Dendritic cell treated with granulocyte-macrophage colony-stimulating factor and Interleukin-4, amounts not matched to agents 40 ng/mL and 50 ng/mL, for 4 days (primary cell): ENCODE measurements around the gene PTH2.

Experiments used
- H3K27ac Mint-ChIP-seq: one replicate; pipeline ENCODE4 v1.8.0; 2022; ENCODE audit warnings: mild to moderate bottlenecking, mixed read lengths
- H3K27me3 Mint-ChIP-seq: one replicate; pipeline ENCODE4 v1.8.0; 2022; ENCODE audit warnings: mild to moderate bottlenecking, mixed read lengths
- H3K36me3 Mint-ChIP-seq: one replicate; pipeline ENCODE4 v1.8.0; 2022; ENCODE audit warnings: low read depth, mixed read lengths
- H3K4me1 Mint-ChIP-seq: one replicate; pipeline ENCODE4 v1.8.0; 2022; ENCODE audit warnings: low read depth, mixed read lengths
- H3K4me3 Mint-ChIP-seq: one replicate; pipeline ENCODE4 v1.8.0; 2022; ENCODE audit warnings: mild to moderate bottlenecking, moderate library complexity, mixed read lengths
- H3K9me3 Mint-ChIP-seq: one replicate; pipeline ENCODE4 v1.8.0; 2022; ENCODE audit warnings: mixed read lengths
- intact Hi-C: fragments of 100-400 bp; cut with micrococcal nuclease; formaldehyde crosslinking; loops from one replicate; pipeline ENCODE4 v1.15.0; 2022

Gene PTH2

GRCh38 chr19:49400029-49400428 lies 23.2 kb downstream of the PTH2 start:
- Mint-ChIP-seq H3K4me3 (no peak overlapping the region), H3K36me3 (no peaks in the 10 kb centered on the region), H3K27ac (no peak overlapping the region), H3K9me3 (no peaks in the 10 kb centered on the region), H3K27me3 (peaks cover 13% of the 10 kb centered on the region), H3K4me1 (peaks cover 7% of the 10 kb centered on the region)
- intact Hi-C loops, result no loop called here

DNA sequence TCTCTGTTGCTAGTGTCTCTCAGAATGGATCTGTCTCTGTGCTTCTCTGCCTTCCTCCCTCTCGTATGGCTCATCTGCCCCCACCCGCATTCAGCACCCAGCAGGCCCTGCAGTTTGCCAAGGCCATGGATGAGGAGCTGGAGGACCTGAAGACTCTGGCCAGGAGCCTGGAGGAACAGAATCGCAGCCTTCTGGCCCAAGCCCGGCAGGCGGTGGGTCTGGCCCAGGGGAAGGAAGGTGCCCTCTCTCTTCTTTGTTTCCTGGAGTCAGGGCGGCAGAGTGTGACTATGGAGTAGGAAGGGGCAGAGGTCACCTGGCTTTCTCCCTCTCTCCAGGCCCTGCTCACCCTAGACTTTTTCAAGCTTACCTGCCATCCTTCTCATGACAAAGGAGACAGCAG lies 24.3 kb downstream of the PTH2 start:
- Mint-ChIP-seq H3K27me3 (peaks cover 19% of the 10 kb centered on the region), H3K9me3 (no peaks in the 10 kb centered on the region), H3K4me1 (peaks cover 7% of the 10 kb centered on the region), H3K36me3 (no peaks in the 10 kb centered on the region), H3K4me3 (no peak overlapping the region), H3K27ac (no peak overlapping the region)
- intact Hi-C loops, result no loop called here

GRCh38 chr19:49398001-49398615 lies 25.1 kb downstream of the PTH2 start:
- Mint-ChIP-seq H3K27ac (no peak overlapping the region), H3K27me3 (peaks cover 20% of the 10 kb centered on the region), H3K4me1 (peaks cover 7% of the 10 kb centered on the region), H3K36me3 (no peaks in the 10 kb centered on the region), H3K4me3 (no peak overlapping the region), H3K9me3 (no peaks in the 10 kb centered on the region)
- intact Hi-C loops, result no loop called here

GRCh38 chr19:49396738-49397505 lies 26.3 kb downstream of the PTH2 start:
- peaks cover 29% of the 10 kb centered on the region for H3K27me3 Mint-ChIP-seq
- intact Hi-C loops, result no loop called here
- H3K9me3 Mint-ChIP-seq, result no peaks in the 10 kb centered on the region
- H3K36me3 Mint-ChIP-seq, result no peaks in the 10 kb centered on the region
- no peak overlapping the region for H3K27ac Mint-ChIP-seq
- no peak overlapping the region for H3K4me3 Mint-ChIP-seq
- peaks cover 10% of the 10 kb centered on the region for H3K4me1 Mint-ChIP-seq

GRCh38 chr19:49395581-49396407 lies 27.4 kb downstream of the PTH2 start:
- H3K4me3 Mint-ChIP-seq, result no peak overlapping the region
- H3K36me3 Mint-ChIP-seq, result no peaks in the 10 kb centered on the region
- H3K27me3 Mint-ChIP-seq, result peaks cover 30% of the 10 kb centered on the region
- intact Hi-C loops, result no loop called here
- H3K27ac Mint-ChIP-seq, result no peak overlapping the region
- H3K9me3 Mint-ChIP-seq, result no peaks in the 10 kb centered on the region
- peaks cover 12% of the 10 kb centered on the region for H3K4me1 Mint-ChIP-seq

DNA sequence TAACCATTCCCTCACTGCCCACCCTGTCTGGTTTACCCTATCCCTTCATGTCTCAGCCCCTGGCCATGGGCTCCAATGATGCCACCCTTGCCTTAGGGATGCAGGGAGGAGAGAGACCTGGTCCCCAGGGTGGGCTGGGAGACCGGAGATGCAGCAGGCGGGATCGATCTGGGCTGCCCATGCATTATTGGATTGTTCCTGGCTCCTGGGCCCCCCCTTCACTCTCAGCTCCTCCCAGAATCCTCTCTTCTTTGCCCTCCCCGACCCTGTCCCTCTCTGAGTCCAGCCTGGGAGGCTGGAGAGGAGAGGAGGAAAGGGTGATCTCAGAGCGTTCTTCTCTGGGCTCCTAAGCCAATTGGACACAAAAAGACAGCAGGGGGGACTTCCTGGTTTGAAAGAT lies 29.4 kb downstream of the PTH2 start:
- Mint-ChIP-seq H3K27ac (no peak overlapping the region), H3K4me3 (no peak overlapping the region), H3K9me3 (no peaks in the 10 kb centered on the region), H3K36me3 (no peaks in the 10 kb centered on the region), H3K27me3 (peaks cover 40% of the 10 kb centered on the region), H3K4me1 (peaks cover 17% of the 10 kb centered on the region)
- intact Hi-C loops, result no loop called here

- peaks cover 37% of the 10 kb centered on the region for H3K27me3 Mint-ChIP-seq
- intact Hi-C loops, result loop anchor here (1.0 kb wide), 1 partner anchor 52 kb away; no protein-coding TSS in a partner anchor
- H3K4me3 Mint-ChIP-seq, result no peak overlapping the region
- peaks cover 27% of the 10 kb centered on the region for H3K4me1 Mint-ChIP-seq
- no peak overlapping the region for H3K27ac Mint-ChIP-seq
- no peaks in the 10 kb centered on the region for H3K36me3 Mint-ChIP-seq
- H3K9me3 Mint-ChIP-seq, result no peaks in the 10 kb centered on the region
Measured at GRCh38 chr19:49391581-49392399, 31.5 kb downstream of the PTH2 start.

GRCh38 chr19:49390929-49391359 lies 32.3 kb downstream of the PTH2 start:
- Mint-ChIP-seq H3K9me3 (no peaks in the 10 kb centered on the region), H3K4me1 (peaks cover 23% of the 10 kb centered on the region), H3K4me3 (no peak overlapping the region), H3K27ac (no peak overlapping the region), H3K27me3 (peaks cover 37% of the 10 kb centered on the region), H3K36me3 (no peaks in the 10 kb centered on the region)
- intact Hi-C loops, result no loop called here

GRCh38 chr19:49390131-49390928 lies 32.9 kb downstream of the PTH2 start:
- Mint-ChIP-seq H3K4me3 (no peak overlapping the region), H3K27ac (no peak overlapping the region)

DNA sequence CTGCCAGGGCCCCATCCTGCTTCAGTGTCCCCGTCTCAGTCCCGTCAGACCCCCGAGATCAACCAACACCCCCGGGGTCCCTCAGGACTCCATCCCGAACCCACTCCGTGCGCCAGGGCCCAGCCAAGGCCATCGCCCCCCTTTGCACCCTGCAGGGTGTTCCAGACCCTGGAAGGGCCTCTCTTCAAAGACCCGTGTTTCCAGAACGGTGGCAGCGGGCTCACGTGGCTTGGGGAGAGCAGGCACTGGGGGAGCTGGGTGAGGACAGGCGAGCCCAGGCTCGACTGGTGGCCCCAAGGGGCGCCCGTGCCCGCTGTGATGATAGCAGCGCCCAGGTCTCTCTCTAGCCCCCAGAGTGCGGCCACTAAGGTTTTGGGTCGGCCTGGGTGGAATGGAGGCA lies 33.8 kb downstream of the PTH2 start:
- Mint-ChIP-seq H3K4me3 (no peak overlapping the region), H3K27me3 (peaks cover 40% of the 10 kb centered on the region), H3K27ac (peak overlapping the region; percentile 77), H3K4me1 (peaks cover 20% of the 10 kb centered on the region), H3K36me3 (no peaks in the 10 kb centered on the region), H3K9me3 (no peaks in the 10 kb centered on the region)
- intact Hi-C loops, result no loop called here

More at GRCh38 chr19:49390131-49390928, 32.9 kb downstream of the PTH2 start:
- H3K9me3 Mint-ChIP-seq, result no peaks in the 10 kb centered on the region
- peaks cover 38% of the 10 kb centered on the region for H3K27me3 Mint-ChIP-seq
- H3K36me3 Mint-ChIP-seq, result no peaks in the 10 kb centered on the region
- intact Hi-C loops, result no loop called here
- H3K4me1 Mint-ChIP-seq, result peaks cover 20% of the 10 kb centered on the region

DNA sequence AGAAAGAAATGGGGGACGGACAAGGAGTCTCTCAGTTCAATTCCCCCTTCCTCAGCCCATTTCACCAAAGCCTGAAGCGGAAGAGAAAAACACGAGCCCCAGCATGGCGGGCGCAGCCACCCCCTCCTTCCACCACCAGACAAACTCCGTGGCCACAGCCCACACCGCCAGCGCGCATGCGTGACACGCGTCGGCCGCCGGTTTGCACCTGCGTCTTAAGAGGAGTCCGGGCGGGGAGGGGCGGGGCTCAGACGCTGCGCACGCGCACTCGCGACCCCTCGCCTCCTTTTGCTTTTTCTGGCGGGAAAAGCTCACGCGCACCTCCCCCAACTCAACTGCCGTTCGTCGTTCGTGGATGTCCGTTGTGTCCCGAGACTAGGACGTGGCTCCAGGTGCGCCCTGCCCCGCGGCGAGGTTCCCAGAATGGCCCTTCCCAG lies 35.3 kb downstream of the PTH2 start, which contains the start of gene KASH5:
Gene KASH5, plus strand, starts transcription at position 314 of the 437 bp plus-strand sequence. CDS start 2,635 bp downstream, outside the sequence.
- peaks cover 35% of the 10 kb centered on the region for H3K27me3 Mint-ChIP-seq
- H3K4me1 Mint-ChIP-seq, result peaks cover 20% of the 10 kb centered on the region
- intact Hi-C loops, result no loop called here
- peak within 1 kb of the TSS; percentile 77 for H3K27ac Mint-ChIP-seq
- H3K4me3 Mint-ChIP-seq, result peak within 1 kb of the TSS; percentile 67
- H3K9me3 Mint-ChIP-seq, result peaks cover under 1% of the 10 kb centered on the region
- H3K36me3 Mint-ChIP-seq, result no peaks in the 10 kb centered on the region

DNA sequence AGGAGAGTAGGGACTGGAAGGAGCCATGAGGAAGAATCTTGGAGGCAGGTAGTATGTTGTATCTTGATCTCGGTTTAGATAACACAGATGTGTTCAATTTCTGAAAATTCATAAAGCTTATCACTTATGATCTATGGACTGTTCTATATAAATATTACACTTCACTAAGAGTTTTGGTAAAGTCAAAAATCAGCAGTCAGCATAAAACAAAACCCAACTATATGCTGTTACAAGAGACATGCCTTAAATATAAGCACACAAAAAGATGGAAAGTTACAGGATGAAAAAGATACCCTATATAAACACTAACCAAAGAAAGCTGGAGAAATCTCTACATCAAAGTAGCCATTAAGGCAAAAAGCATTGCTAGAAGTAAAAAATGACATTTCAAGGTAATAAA lies 39.6 kb downstream of the PTH2 start:
- Mint-ChIP-seq H3K27ac (no peak overlapping the region), H3K27me3 (peaks cover 19% of the 10 kb centered on the region), H3K36me3 (no peaks in the 10 kb centered on the region), H3K4me3 (no peak overlapping the region), H3K4me1 (peaks cover 7% of the 10 kb centered on the region), H3K9me3 (peaks cover 18% of the 10 kb centered on the region)
- intact Hi-C loops, result no loop called here

- Mint-ChIP-seq H3K27me3 (peaks cover 17% of the 10 kb centered on the region), H3K27ac (no peak overlapping the region), H3K36me3 (no peaks in the 10 kb centered on the region), H3K9me3 (peaks cover 18% of the 10 kb centered on the region), H3K4me3 (no peak overlapping the region), H3K4me1 (no peaks in the 10 kb centered on the region)
- intact Hi-C loops, result no loop called here
Measured at GRCh38 chr19:49382639-49383038, 40.6 kb downstream of the PTH2 start.
